Kidney epithelial cell (primary cell): Measurements from ENCODE around the gene SLC30A2. TPM values are rescaled to one million over a fixed set of nuclear protein-coding genes. Genes with fewer than 3 reads are reported as not detected.

ENCODE experiments used
- DNase-seq: peaks from one replicate; pipeline ENCODE4 v3.0.0-alpha.2; 2010; ENCODE audit warnings: low read depth
- H3K27me3 ChIP-seq: 2 replicates; pipeline ENCODE4 v1.6.0; 2011; ENCODE audit warnings: low read length; ENCODE audit not compliant: control insufficient read depth, insufficient read depth
- H3K36me3 ChIP-seq: 2 replicates; pipeline ENCODE4 v1.5.1; 2011; ENCODE audit warnings: low read length; ENCODE audit not compliant: control insufficient read depth, insufficient read depth
- H3K4me3 ChIP-seq: 2 replicates; pipeline ENCODE4 v1.5.1; 2011; ENCODE audit warnings: low read depth, mild to moderate bottlenecking, control low read depth, low read length
- total RNA-seq: library from RNA; depleted of rRNA; stranded (reverse); fragments of >200 nt; gene quantifications from 2 replicates; pipeline ENCODE4 v1.2.3, GENCODE V29; 2015
- TF ChIP-seq, protein P1 (sequence below): IDR thresholded peaks from 2 replicates; pipeline ENCODE4 v1.5.1; 2011; ENCODE audit warnings: mild to moderate bottlenecking, moderate library complexity, low read length, control low read depth, inconsistent platforms; ENCODE audit not compliant: insufficient read depth, poor library complexity, severe bottlenecking

SLC30A2 gene
- total RNA-seq, 1 donor from 2014 or later = 0.75 TPM

DNA sequence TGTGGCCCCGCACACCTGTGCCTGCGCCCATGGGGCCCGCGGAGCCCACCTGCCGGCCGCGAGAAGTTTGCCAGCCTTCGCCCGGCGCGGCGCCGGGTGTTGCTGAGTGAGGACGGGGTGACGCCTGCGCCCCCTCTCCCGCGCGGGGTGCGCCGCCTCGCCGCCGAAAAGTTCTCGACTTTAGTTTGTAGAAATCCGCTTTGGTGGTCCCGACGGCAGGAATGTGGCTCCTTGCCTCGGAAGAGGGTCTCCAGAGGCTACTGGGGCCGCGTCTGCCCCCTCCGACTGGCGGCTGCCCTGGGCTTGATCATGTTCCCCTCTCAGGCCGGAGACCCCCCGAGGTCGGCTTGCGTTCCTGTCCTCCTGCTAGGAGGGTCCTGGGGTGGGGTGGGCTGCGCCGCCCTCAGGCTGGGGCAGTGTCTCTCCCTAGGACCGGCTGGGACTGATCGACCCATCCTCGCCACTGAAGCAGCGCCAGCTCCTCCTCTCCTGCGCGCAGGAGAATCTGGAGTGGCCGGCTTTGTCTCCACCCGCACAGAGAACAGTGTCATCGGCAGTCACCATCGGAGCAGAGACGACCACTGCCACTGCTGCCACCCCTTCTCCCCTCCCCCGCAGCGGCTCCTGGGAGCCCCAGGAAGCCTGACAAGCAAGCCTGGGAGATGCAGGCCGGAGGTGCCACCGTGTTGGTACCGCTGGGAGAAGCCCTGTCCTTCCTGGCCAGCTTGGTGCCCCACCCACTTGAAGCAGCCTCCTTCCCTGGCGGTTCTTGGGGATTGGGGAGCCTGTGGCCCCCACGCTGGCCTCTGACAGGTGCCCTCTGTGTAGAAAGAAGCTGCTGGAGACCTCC lies 553 bp upstream of the SLC30A2 start:
- TF ChIP-seq, protein P1, sequence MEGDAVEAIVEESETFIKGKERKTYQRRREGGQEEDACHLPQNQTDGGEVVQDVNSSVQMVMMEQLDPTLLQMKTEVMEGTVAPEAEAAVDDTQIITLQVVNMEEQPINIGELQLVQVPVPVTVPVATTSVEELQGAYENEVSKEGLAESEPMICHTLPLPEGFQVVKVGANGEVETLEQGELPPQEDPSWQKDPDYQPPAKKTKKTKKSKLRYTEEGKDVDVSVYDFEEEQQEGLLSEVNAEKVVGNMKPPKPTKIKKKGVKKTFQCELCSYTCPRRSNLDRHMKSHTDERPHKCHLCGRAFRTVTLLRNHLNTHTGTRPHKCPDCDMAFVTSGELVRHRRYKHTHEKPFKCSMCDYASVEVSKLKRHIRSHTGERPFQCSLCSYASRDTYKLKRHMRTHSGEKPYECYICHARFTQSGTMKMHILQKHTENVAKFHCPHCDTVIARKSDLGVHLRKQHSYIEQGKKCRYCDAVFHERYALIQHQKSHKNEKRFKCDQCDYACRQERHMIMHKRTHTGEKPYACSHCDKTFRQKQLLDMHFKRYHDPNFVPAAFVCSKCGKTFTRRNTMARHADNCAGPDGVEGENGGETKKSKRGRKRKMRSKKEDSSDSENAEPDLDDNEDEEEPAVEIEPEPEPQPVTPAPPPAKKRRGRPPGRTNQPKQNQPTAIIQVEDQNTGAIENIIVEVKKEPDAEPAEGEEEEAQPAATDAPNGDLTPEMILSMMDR = no peak
- peaks cover 60% of the 10 kb centered on the region for H3K27me3 ChIP-seq

GRCh38 chr1:26044971-26045721 lies 772 bp downstream of the SLC30A2 start:
- DNase-seq = no peak
- Histone ChIP-seq H3K27me3 (peaks cover 58% of the 10 kb centered on the region), H3K36me3 (no peaks in the 10 kb centered on the region), H3K4me3 (no peak overlapping the region)
- TF ChIP-seq, protein P1 = no peak

More for the DNA sequence above, 553 bp upstream of the SLC30A2 start:
- no peak for DNase-seq
- Histone ChIP-seq H3K4me3 (no peak overlapping the region), H3K36me3 (no peaks in the 10 kb centered on the region)

DNA sequence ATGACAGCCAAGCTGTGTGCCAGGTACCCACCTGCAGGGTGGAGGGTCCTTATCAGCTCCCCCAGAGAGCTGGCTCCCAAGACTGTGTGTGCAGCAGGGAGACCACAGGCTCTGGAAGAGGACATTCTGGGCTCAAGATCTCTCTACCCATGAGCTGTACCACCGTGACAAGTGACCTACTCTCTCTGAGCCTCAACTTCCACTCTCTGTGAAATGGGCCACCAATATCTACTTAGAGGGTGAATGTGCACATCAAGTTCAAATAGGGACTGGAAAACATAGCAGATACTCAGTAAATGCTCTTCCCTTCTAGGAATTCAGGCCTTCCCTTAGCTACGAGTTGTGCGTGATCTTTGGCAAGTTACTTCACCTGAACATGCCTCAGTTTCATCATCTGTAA lies 1.5 kb downstream of the SLC30A2 start:
- TF ChIP-seq, protein P1 = no peak
- no peak for DNase-seq
- no peak overlapping the region for H3K4me3 ChIP-seq
- peaks cover 56% of the 10 kb centered on the region for H3K27me3 ChIP-seq
- no peaks in the 10 kb centered on the region for H3K36me3 ChIP-seq

DNA sequence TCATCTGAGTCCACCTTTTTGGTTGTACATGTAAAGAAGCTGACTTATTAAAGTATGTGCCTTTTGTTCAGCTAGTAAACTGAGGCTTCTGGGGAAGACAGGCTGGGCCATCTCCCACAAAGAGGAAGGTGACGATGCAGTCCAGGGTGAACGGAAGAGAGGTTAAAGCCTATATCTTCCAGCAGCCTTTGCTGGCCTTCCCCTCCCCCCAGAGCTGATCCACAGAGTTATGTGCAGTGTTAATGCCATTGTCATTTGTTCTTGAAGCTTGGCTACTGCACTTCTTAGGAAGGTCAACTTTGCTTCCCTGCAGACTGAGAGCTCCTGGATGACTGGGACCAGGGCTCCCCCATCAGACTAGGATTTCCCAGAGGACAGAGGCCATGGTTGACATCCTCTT lies 2.2 kb downstream of the SLC30A2 start:
- TF ChIP-seq, protein P1 = no peak
- no peak for DNase-seq
- H3K4me3 ChIP-seq = no peak overlapping the region
- peaks cover 56% of the 10 kb centered on the region for H3K27me3 ChIP-seq
- H3K36me3 ChIP-seq = no peaks in the 10 kb centered on the region

GRCh38 chr1:26041978-26042377 lies 3.9 kb downstream of the SLC30A2 start:
- H3K36me3 ChIP-seq = no peaks in the 10 kb centered on the region
- no peak for DNase-seq

More at GRCh38 chr1:26041978-26042377, 3.9 kb downstream of the SLC30A2 start:
- Histone ChIP-seq H3K27me3 (peaks cover 47% of the 10 kb centered on the region), H3K4me3 (no peak overlapping the region)
- TF ChIP-seq, protein P1 = no peak
